ENCODE results near the gene KCNAB1.

DNA sequence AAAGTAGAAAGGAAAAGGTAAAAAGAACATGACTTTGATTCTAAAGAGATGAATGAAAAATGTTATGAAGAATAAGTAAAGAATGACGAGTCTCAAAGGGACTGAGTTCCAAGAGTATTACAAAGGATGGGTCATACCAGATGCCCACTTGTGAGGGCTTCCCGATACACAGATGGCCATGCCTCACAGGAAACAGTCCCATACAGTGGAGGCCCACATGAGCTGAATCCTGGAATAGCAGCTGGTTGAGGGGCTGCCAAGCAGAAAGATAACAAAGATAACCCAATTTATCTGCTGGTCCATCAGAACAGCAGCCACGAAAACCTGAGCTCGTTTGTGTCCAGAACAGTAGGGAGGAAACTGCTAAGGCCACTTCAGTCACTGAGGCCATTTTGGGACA lies 430.9 kb downstream of the KCNAB1 start:
- TF ChIP-seq, protein P1, sequence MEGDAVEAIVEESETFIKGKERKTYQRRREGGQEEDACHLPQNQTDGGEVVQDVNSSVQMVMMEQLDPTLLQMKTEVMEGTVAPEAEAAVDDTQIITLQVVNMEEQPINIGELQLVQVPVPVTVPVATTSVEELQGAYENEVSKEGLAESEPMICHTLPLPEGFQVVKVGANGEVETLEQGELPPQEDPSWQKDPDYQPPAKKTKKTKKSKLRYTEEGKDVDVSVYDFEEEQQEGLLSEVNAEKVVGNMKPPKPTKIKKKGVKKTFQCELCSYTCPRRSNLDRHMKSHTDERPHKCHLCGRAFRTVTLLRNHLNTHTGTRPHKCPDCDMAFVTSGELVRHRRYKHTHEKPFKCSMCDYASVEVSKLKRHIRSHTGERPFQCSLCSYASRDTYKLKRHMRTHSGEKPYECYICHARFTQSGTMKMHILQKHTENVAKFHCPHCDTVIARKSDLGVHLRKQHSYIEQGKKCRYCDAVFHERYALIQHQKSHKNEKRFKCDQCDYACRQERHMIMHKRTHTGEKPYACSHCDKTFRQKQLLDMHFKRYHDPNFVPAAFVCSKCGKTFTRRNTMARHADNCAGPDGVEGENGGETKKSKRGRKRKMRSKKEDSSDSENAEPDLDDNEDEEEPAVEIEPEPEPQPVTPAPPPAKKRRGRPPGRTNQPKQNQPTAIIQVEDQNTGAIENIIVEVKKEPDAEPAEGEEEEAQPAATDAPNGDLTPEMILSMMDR (conservative IDR thresholded peaks at IDR 0.05 in 1 of 2, IDR thresholded peaks at IDR 0.05 in 1 of 2; ENCODE audit: low read depth in 1 of 2, low read length in 2 of 2): no peak
- no peak for TF ChIP-seq EZH2 (IDR thresholded peaks at IDR 0.05; ENCODE audit: low read length, missing control alignments)

Data from fibroblast of lung (primary cell).